ENCODE data around the gene ARHGAP44.
A peak's percentile ranks its signal among the peaks of the same experiment; 100 is the strongest.
"Not testable (repeated sequence)": the region's sequence is repeated elsewhere in the genome, so short reads cannot be mapped to it uniquely, and the experiment has no call there.

Gene ARHGAP44

DNA sequence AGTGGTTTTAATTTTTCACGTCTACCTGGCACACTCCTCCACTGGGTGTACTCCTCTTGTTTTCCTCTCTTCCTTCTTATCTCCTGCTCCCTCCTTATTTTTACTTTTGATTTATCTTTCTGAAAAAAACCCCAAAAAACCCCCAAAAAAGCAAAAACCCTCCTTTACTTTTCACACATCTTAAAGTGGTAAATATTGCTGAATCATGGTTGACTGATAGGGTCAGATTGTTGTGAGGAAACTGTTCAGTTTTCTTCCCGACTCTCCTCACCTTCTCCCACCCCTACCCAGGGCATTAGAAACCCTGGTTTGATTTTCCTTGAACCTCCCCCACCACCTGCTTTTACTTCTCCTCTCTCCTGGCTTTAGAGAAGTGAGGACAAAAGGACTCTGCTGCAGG is 25.4 kb downstream of the ARHGAP44 start:
- no peak overlapping the region for H3K4me3 ChIP-seq (ENCODE audit: low read depth, low read length)
- no peak for DNase-seq (ENCODE audit: low read depth)

DNA sequence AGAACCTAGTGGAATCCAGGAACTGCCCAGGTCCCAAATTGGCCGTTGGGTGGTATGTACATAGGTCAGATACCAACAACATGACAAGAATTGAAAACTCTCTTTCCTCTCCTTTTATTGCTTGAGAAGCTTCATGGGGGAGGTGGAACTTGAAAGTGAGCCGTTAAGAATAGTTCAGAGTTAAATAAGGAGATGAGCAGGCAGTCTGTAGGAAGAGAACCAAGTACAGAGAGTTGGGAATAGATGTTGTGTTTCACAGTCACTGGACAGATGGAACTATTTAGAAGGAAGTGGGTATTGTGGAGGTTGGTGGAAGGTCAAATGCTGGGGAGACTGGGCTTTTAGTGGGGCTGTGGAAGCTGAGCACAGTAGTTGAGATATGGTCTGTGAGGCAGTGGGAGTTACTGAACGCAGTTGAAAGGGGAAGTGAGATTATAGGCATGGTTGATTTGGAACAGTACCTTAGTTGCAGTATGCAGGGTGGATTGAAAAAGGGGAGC is 26.4 kb downstream of the ARHGAP44 start:
- H3K4me3 ChIP-seq (ENCODE audit: low read depth, low read length) = no peak overlapping the region
- DNase-seq (ENCODE audit: low read depth) = no peak

- peak; percentile 8 for DNase-seq (ENCODE audit: low read depth)
- H3K4me3 ChIP-seq (ENCODE audit: low read depth, low read length) = no peak overlapping the region
Observed at GRCh38 chr17:12821376-12821940, 32.2 kb downstream of the ARHGAP44 start.

GRCh38 chr17:12826431-12826830 is 37.1 kb downstream of the ARHGAP44 start:
- H3K4me3 ChIP-seq (ENCODE audit: low read depth, low read length) = no peak overlapping the region
- DNase-seq (ENCODE audit: low read depth) = no peak

DNA sequence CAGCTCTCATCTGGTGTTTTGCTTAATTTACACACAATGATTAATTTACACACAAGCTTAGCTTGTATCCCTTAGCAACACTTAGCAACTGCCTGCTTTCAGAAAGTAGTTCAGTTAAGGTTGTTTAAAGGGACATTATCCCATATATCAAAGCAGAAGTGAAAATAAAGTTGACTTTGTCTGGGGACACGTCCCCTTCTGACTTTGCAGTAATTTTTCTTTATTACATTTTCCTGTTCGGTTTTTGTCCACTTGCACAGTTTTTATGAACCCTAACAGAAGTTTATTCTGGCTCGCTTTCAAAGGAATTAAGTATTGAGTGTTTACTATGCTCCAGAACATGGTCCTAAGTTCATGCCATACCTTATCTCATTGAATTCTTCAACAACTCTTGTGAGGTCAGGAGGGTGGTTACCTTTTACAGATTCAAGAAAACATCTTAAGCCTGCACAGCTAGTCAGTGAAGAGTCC is 41.5 kb downstream of the ARHGAP44 start:
- H3K4me3 ChIP-seq (ENCODE audit: low read depth, low read length) = no peak overlapping the region
- DNase-seq (ENCODE audit: low read depth) = no peak

- no peak for DNase-seq (ENCODE audit: low read depth)
- H3K4me3 ChIP-seq (ENCODE audit: low read depth, low read length) = no peak overlapping the region
Observed at GRCh38 chr17:12831839-12832238, 42.5 kb downstream of the ARHGAP44 start.

- no peak for DNase-seq (ENCODE audit: low read depth)
- H3K4me3 ChIP-seq (ENCODE audit: low read depth, low read length) = no peak overlapping the region
Observed at GRCh38 chr17:12839042-12839441, 49.7 kb downstream of the ARHGAP44 start.

DNA sequence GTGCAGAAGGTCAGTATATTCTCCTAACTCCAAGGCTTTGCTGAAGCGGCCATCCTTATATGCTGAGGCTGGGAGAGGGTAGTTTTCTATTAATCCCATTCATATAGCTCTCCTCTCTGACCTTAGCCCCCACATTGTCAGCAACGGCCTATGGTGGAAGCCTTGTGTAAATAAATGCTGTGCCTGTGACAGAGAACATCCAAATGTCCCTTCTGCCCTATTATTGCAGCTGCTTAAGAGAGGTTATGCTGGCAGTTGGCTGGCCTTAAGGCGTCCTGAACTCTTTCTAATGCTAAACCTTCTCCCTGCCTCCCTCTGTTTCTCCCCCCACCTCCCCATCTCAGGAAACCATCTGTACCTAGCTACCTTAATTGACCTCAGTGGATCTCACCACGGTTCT is 53.6 kb downstream of the ARHGAP44 start:
- DNase-seq (ENCODE audit: low read depth) = no peak
- no peak overlapping the region for H3K4me3 ChIP-seq (ENCODE audit: low read depth, low read length)

- H3K4me3 ChIP-seq (ENCODE audit: low read depth, low read length) = no peak overlapping the region
- no peak for DNase-seq (ENCODE audit: low read depth)
Observed at GRCh38 chr17:12850996-12851395, 61.7 kb downstream of the ARHGAP44 start.

DNA sequence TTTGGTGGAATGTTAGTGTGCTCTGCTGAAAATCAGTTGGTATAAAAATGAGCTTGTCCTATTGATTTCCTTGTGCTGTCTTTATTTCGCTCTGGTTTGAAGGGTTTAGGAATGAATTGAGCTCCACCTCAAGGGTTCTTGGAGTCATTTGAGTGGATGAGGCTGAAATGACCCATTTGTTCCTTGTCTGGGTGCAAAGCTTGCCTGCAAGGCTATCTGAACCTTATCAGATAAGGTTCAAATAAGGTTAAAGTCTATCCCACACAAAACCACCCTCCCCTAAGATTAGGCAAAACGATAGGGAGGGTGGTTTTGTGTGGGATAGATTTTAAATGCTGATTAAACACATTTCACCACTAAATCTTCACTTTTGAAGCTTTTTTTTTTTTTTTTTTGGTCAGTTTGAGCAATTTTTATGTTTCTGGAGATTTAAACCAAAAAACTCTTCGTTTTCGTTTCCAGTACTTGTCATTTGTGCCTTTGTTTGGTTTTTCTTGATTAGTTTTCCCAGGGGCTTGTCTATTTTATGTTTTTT is 62.7 kb downstream of the ARHGAP44 start:
- H3K4me3 ChIP-seq (ENCODE audit: low read depth, low read length) = no peak overlapping the region
- no peak for DNase-seq (ENCODE audit: low read depth)

DNA sequence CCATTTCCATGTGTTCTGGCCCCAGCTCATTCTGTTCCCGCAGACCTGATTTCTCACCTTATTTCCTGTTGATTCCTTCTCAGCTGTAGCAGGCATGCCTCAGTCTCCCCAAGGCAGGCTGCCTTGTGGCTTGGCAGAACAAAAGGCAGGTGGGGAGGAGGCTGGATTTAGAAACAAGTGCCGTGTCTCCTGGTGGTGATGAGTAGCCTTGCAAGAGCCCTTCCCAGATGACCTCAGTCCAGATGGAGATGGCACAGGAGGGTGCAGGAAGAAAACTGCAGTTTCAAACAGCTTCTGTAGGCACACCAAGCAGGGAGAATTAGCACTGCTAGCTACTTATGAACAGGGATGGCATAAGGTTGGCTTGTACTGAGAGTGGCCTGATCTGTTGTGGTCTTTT is 64.6 kb downstream of the ARHGAP44 start:
- no peak overlapping the region for H3K4me3 ChIP-seq (ENCODE audit: low read depth, low read length)
- DNase-seq (ENCODE audit: low read depth) = no peak

DNA sequence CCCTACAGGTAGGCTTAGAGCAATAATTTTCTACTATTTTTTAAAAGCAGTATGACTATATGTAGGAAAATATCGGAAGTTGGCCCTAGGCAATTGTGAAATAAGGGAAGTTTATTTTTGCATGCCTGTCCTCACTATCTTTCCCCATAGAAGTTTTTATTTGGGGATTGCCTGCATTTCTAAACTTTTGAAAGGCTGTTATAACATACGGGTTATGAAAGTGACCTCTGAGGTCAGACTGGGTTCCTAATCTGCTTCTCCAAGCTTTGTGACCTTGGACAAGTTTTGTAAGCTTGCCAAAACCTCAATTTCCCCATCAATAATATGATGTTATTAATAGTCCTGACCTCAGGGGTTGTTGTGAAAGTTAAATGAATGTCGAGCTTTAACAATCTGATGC is 67.1 kb downstream of the ARHGAP44 start:
- H3K4me3 ChIP-seq (ENCODE audit: low read depth, low read length) = no peak overlapping the region
- DNase-seq (ENCODE audit: low read depth) = no peak

- DNase-seq (ENCODE audit: low read depth) = no peak
- no peak overlapping the region for H3K4me3 ChIP-seq (ENCODE audit: low read depth, low read length)
Observed at GRCh38 chr17:12857592-12857991, 68.3 kb downstream of the ARHGAP44 start.

DNA sequence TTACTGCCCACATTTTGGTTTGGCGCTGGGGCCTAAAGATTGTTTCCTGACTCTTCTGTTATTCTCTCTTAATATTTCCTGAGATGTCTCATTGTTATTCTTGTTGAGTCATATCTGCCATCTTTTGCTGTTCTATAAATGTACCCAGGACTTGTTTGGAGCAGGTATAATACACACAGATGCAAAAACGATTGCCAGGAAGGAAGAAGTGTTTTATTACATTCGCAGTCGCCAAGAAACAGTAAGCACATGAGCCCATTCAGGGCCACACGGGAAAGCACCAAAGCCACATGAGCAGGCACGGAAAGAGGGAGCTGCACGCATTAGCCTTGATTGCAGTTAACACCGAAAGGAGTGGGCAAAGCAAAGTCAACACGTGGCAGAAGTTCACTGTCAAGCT is 70.2 kb downstream of the ARHGAP44 start:
- H3K4me3 ChIP-seq (ENCODE audit: low read depth, low read length) = no peak overlapping the region
- DNase-seq (ENCODE audit: low read depth) = peak; percentile 4

GRCh38 chr17:12865769-12866168 is 76.5 kb downstream of the ARHGAP44 start:
- no peak for DNase-seq (ENCODE audit: low read depth)
- no peak overlapping the region for H3K4me3 ChIP-seq (ENCODE audit: low read depth, low read length)

DNA sequence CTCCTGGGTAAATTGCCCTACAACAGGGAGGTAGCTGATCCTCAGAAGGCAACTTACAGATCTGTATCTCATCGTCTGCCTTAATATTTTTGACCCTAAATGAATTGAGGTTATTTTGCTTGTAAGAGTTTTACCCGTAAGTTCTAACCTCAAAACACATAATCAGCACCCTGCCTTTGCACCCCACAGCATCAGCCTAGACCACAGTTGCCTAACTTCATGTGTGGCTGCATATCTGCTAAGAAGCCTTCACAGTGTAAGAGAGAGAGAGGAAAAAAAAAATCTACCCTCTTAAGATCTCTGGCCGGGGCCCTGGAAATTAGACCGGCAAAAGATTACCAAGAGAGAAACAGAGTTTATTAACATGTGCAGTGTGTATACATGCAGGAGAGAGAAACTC is 76.9 kb downstream of the ARHGAP44 start:
- no peak for DNase-seq (ENCODE audit: low read depth)
- H3K4me3 ChIP-seq (ENCODE audit: low read depth, low read length) = no peak overlapping the region

GRCh38 chr17:12867726-12868125 is 78.4 kb downstream of the ARHGAP44 start:
- DNase-seq (ENCODE audit: low read depth) = no peak
- H3K4me3 ChIP-seq (ENCODE audit: low read depth, low read length) = no peak overlapping the region

- DNase-seq (ENCODE audit: low read depth); H3K4me3 ChIP-seq (ENCODE audit: low read depth, low read length): not testable (repeated sequence)
Observed at GRCh38 chr17:12873415-12874125, 84.3 kb downstream of the ARHGAP44 start.

GRCh38 chr17:12877953-12878669 is 88.8 kb downstream of the ARHGAP44 start:
- no peak for DNase-seq (ENCODE audit: low read depth)
- no peak overlapping the region for H3K4me3 ChIP-seq (ENCODE audit: low read depth, low read length)

- H3K4me3 ChIP-seq (ENCODE audit: low read depth, low read length); DNase-seq (ENCODE audit: low read depth): not testable (repeated sequence)
Observed at GRCh38 chr17:12879096-12879495, 89.8 kb downstream of the ARHGAP44 start.

Data from skeletal muscle cell (primary cell).